Measurements from ENCODE around the gene EFNA2.

The EFNA2 gene

GRCh38 chr19:1312767-1313694 is 27.4 kb downstream of the EFNA2 start:
- H3K36me3 ChIP-seq (ENCODE audit: low read length): no peaks in the 10 kb centered on the region
- no peak overlapping the region for H3K9ac ChIP-seq (ENCODE audit: low read length)
- H3K9me2 ChIP-seq (replicated peaks; ENCODE audit: insufficient read depth, low read length): no peaks in the 10 kb centered on the region
- TF ChIP-seq EZH2phosphoT487 (conservative IDR thresholded peaks at IDR 0.05; ENCODE audit: low read length): no peak
- no peak overlapping the region for H3K4me3 ChIP-seq (ENCODE audit: insufficient read depth, low read length, poor library complexity, severe bottlenecking)
- H3K9me3 ChIP-seq (ENCODE audit: insufficient read depth, low read length): no peaks in the 10 kb centered on the region
- H3K4me2 ChIP-seq (ENCODE audit: low read depth, low read length, poor library complexity, severe bottlenecking): no peak overlapping the region
- no peaks in the 10 kb centered on the region for H3K27me3 ChIP-seq (ENCODE audit: low read length)
- no peak overlapping the region for H2AFZ ChIP-seq (ENCODE audit: low read depth, low read length, severe bottlenecking)
- no peaks in the 10 kb centered on the region for H4K20me1 ChIP-seq (ENCODE audit: low read depth, low read length)
- no peaks in the 10 kb centered on the region for H3K79me2 ChIP-seq (ENCODE audit: insufficient read depth, low read length)
- H3K27ac ChIP-seq (ENCODE audit: low read depth, low read length): no peak overlapping the region
- H3F3A ChIP-seq (ENCODE audit: insufficient read depth): no peaks in the 10 kb centered on the region

- no peaks in the 10 kb centered on the region for H3F3A ChIP-seq (ENCODE audit: insufficient read depth)
- H3K79me2 ChIP-seq (ENCODE audit: insufficient read depth, low read length): no peaks in the 10 kb centered on the region
- H3K36me3 ChIP-seq (ENCODE audit: low read length): no peaks in the 10 kb centered on the region
- H2AFZ ChIP-seq (ENCODE audit: low read depth, low read length, severe bottlenecking): no peak overlapping the region
- no peak overlapping the region for H3K27ac ChIP-seq (ENCODE audit: low read depth, low read length)
- no peak overlapping the region for H3K4me2 ChIP-seq (ENCODE audit: low read depth, low read length, poor library complexity, severe bottlenecking)
- no peak overlapping the region for H3K4me3 ChIP-seq (ENCODE audit: insufficient read depth, low read length, poor library complexity, severe bottlenecking)
- H3K9ac ChIP-seq (ENCODE audit: low read length): no peak overlapping the region
- H3K9me3 ChIP-seq (ENCODE audit: insufficient read depth, low read length): no peaks in the 10 kb centered on the region
- no peaks in the 10 kb centered on the region for H3K9me2 ChIP-seq (replicated peaks; ENCODE audit: insufficient read depth, low read length)
- H3K27me3 ChIP-seq (ENCODE audit: low read length): no peaks in the 10 kb centered on the region
- no peaks in the 10 kb centered on the region for H4K20me1 ChIP-seq (ENCODE audit: low read depth, low read length)
- TF ChIP-seq CTCF (IDR thresholded peaks at IDR 0.05; ENCODE audit: insufficient read depth, low read length, poor library complexity, severe bottlenecking) (no peak), EZH2phosphoT487 (conservative IDR thresholded peaks at IDR 0.05; ENCODE audit: low read length) (no peak)
Observed at GRCh38 chr19:1313695-1314613, 28.3 kb downstream of the EFNA2 start.

- H3K9ac ChIP-seq (ENCODE audit: low read length): no peak overlapping the region
- H3K79me2 ChIP-seq (ENCODE audit: insufficient read depth, low read length): no peaks in the 10 kb centered on the region
- TF ChIP-seq EZH2phosphoT487 (conservative IDR thresholded peaks at IDR 0.05; ENCODE audit: low read length): no peak
- TF ChIP-seq CTCF (IDR thresholded peaks at IDR 0.05; ENCODE audit: insufficient read depth, low read length, poor library complexity, severe bottlenecking): peak; percentile 59
- no peak overlapping the region for H3K4me2 ChIP-seq (ENCODE audit: low read depth, low read length, poor library complexity, severe bottlenecking)
- H3K4me3 ChIP-seq (ENCODE audit: insufficient read depth, low read length, poor library complexity, severe bottlenecking): no peak overlapping the region
- no peak overlapping the region for H2AFZ ChIP-seq (ENCODE audit: low read depth, low read length, severe bottlenecking)
- H4K20me1 ChIP-seq (ENCODE audit: low read depth, low read length): no peaks in the 10 kb centered on the region
- no peak overlapping the region for H3K27ac ChIP-seq (ENCODE audit: low read depth, low read length)
- H3F3A ChIP-seq (ENCODE audit: insufficient read depth): no peaks in the 10 kb centered on the region
- H3K9me2 ChIP-seq (replicated peaks; ENCODE audit: insufficient read depth, low read length): no peaks in the 10 kb centered on the region
- H3K27me3 ChIP-seq (ENCODE audit: low read length): no peaks in the 10 kb centered on the region
- H3K9me3 ChIP-seq (ENCODE audit: insufficient read depth, low read length): no peaks in the 10 kb centered on the region
- no peaks in the 10 kb centered on the region for H3K36me3 ChIP-seq (ENCODE audit: low read length)
Observed at GRCh38 chr19:1315470-1316166, 29.9 kb downstream of the EFNA2 start.

Measured in SU-DHL-6 (cell line).